Measurements from ENCODE around the gene GAGE10. TPM values are rescaled to one million over a fixed set of nuclear protein-coding genes. Genes with fewer than 3 reads are reported as not detected.

The GAGE10 gene
- total and polyA plus RNA-seq, 2 donors (not counting 1 experiment from before 2014, with no cell fraction given), result not detected

DNA sequence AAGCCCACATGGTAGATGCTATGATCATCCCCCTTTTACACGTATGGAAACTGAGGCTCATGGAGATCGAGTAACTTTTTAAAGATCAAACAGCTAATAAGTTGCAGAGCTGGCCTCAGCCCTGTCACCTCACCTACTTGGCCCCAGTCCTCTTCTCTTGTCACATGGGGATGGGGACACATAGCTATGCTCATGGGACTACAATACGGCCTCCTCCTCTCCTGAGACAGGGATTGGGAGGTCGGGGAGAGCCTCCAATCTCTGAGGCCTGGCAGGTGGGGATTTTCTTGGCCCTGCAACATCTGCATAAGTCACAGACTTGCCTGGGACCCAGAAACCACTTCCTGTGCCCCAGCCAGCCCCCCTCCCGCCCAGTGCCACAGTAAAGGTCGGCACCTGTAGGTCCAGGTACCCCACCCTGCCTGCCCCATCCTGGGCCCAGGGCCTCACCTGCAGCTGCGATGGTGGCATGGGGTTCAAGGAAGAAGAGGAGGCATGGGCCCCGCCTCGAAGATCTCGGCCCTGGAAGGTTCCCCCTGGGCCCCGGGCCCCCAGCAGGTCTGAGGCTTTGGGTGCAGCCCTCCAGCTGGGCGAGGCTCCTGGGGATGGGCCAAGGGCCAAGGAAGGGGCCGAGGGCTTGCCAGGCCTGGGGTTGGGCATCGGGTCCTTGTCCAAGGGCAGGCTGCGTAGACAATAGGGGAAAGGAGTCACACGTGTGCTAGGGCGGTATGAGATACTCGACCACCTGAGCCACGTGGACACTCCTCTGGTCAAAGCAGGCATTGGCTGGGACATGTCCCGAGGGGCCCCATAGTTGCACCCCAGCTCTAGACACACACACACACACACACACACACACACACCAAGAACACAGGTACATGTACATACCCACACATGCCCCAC lies 45.3 kb upstream of the GAGE10 start:
- CTCF ChIA-PET, result no interaction called here

DNA sequence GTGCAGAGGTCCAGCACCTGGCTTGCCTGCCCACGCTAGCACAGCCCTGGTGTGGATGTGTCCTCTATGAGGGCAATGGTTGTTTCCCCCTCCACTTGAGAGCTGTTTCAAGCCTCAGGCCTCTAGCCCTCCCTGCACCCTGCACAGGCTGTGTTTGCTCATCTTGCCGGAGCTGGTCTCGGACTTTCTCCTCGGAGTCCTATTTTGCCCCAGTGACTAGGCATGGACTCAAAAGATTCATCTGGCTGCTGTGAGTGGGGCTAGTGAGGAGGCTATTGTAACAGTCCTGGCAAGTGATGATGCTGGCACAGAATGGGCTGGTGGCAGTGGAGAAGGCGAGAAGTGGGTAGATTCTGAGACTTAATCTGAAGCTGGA lies 44.7 kb upstream of the GAGE10 start:
- 97% methylated on average over 4 of the region's 5 CpGs for WGBS (ENCODE audit: insufficient coverage)
- Histone ChIP-seq H3K9ac (ENCODE audit: low read length) (no peak overlapping the region), H3K36me3 (replicated peaks in 1 of 2; ENCODE audit: control extremely low read depth in 1 of 2, control insufficient read depth in 1 of 2, extremely low read depth in 1 of 2, insufficient read depth in 2 of 2, low read length in 1 of 2) (no peaks in the 10 kb centered on the region), H4K20me1 (ENCODE audit: control insufficient read depth, insufficient read depth, low read length, poor library complexity, severe bottlenecking) (no peaks in the 10 kb centered on the region), H3K27me3 (replicated peaks in 1 of 4; ENCODE audit: control extremely low read depth in 1 of 4, control insufficient read depth in 3 of 4, insufficient read depth in 4 of 4, low read length in 3 of 4) (no peaks in the 10 kb centered on the region), H3K27ac (ENCODE audit: low read length in 2 of 2) (no peak overlapping the region), H3K4me2 (replicated peaks; ENCODE audit: low read depth, low read length, poor library complexity, severe bottlenecking) (no peak overlapping the region), H3K4me3 (ENCODE audit: control extremely low read depth in 1 of 5, extremely low read depth in 1 of 5, insufficient read depth in 1 of 5, low read depth in 2 of 5, low read length in 4 of 5) (no peak overlapping the region), H2AFZ (ENCODE audit: insufficient read depth, low read depth, low read length, poor library complexity, severe bottlenecking) (no peak overlapping the region), H3K4me1 (ENCODE audit: control insufficient read depth in 2 of 2, insufficient read depth in 2 of 2, low read length in 2 of 2) (peaks cover 6 to 19% of the 10 kb centered on the region in 2 donors), H3K9me3 (ENCODE audit: control extremely low read depth in 1 of 3, control insufficient read depth in 2 of 3, insufficient read depth in 1 of 3, low read length in 2 of 3) (no peaks in the 10 kb centered on the region), H3K79me2 (ENCODE audit: control insufficient read depth, insufficient read depth, low read length) (no peaks in the 10 kb centered on the region)
- DNase-seq, result no peak
- Mint-ChIP-seq H3K4me1 (peaks cover 14% of the 10 kb centered on the region), H3K27me3 (peaks cover 5% of the 10 kb centered on the region), H3K4me3 (no peak overlapping the region), H3K9me3 (ENCODE audit: insufficient read depth) (no peaks in the 10 kb centered on the region), H3K27ac (no peak overlapping the region)
- CTCF ChIA-PET, result no interaction called here
- no peak for ATAC-seq (ENCODE audit: low read depth)
- POLR2A ChIA-PET, result no interaction called here
- TF ChIP-seq, protein P1, sequence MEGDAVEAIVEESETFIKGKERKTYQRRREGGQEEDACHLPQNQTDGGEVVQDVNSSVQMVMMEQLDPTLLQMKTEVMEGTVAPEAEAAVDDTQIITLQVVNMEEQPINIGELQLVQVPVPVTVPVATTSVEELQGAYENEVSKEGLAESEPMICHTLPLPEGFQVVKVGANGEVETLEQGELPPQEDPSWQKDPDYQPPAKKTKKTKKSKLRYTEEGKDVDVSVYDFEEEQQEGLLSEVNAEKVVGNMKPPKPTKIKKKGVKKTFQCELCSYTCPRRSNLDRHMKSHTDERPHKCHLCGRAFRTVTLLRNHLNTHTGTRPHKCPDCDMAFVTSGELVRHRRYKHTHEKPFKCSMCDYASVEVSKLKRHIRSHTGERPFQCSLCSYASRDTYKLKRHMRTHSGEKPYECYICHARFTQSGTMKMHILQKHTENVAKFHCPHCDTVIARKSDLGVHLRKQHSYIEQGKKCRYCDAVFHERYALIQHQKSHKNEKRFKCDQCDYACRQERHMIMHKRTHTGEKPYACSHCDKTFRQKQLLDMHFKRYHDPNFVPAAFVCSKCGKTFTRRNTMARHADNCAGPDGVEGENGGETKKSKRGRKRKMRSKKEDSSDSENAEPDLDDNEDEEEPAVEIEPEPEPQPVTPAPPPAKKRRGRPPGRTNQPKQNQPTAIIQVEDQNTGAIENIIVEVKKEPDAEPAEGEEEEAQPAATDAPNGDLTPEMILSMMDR (IDR thresholded peaks at IDR 0.05), result no peak
- TF ChIP-seq EZH2 (IDR thresholded peaks at IDR 0.05; ENCODE audit: borderline replicate concordance, insufficient read depth, low read depth, low read length, poor library complexity, severe bottlenecking), result no peak
- intact Hi-C loops (cut with micrococcal nuclease), result no loop called here

More for the DNA sequence above, 45.3 kb upstream of the GAGE10 start:
- Mint-ChIP-seq H3K4me1 (peaks cover 16% of the 10 kb centered on the region), H3K4me3 (no peak overlapping the region), H3K27ac (no peak overlapping the region), H3K9me3 (ENCODE audit: insufficient read depth) (no peaks in the 10 kb centered on the region), H3K27me3 (peaks cover 5% of the 10 kb centered on the region)
- TF ChIP-seq EZH2 (IDR thresholded peaks at IDR 0.05; ENCODE audit: borderline replicate concordance, insufficient read depth, low read depth, low read length, poor library complexity, severe bottlenecking), result no peak
- TF ChIP-seq, protein P1 (IDR thresholded peaks at IDR 0.05), result no peak
- intact Hi-C loops (cut with micrococcal nuclease), result no loop called here
- POLR2A ChIA-PET, result no interaction called here
- no peaks in the 10 kb centered on the region for H4K20me1 ChIP-seq (ENCODE audit: control insufficient read depth, insufficient read depth, low read length, poor library complexity, severe bottlenecking)
- H3K4me3 ChIP-seq (ENCODE audit: control extremely low read depth in 1 of 5, extremely low read depth in 1 of 5, insufficient read depth in 1 of 5, low read depth in 2 of 5, low read length in 4 of 5), result no peak overlapping the region
- ATAC-seq (ENCODE audit: low read depth) (no peak), DNase-seq (no peak)
- 66% methylated on average over 14 of the region's 20 CpGs for WGBS (ENCODE audit: insufficient coverage)
- H3K9ac ChIP-seq (ENCODE audit: low read length), result no peak overlapping the region
- H3K27me3 ChIP-seq (replicated peaks in 1 of 4; ENCODE audit: control extremely low read depth in 1 of 4, control insufficient read depth in 3 of 4, insufficient read depth in 4 of 4, low read length in 3 of 4), result no peaks in the 10 kb centered on the region
- no peak overlapping the region for H3K27ac ChIP-seq (ENCODE audit: low read length in 2 of 2)
- no peaks in the 10 kb centered on the region for H3K36me3 ChIP-seq (replicated peaks in 1 of 2; ENCODE audit: control extremely low read depth in 1 of 2, control insufficient read depth in 1 of 2, extremely low read depth in 1 of 2, insufficient read depth in 2 of 2, low read length in 1 of 2)
- no peak overlapping the region for H2AFZ ChIP-seq (ENCODE audit: insufficient read depth, low read depth, low read length, poor library complexity, severe bottlenecking)
- H3K9me3 ChIP-seq (ENCODE audit: control extremely low read depth in 1 of 3, control insufficient read depth in 2 of 3, insufficient read depth in 1 of 3, low read length in 2 of 3), result no peaks in the 10 kb centered on the region
- no peaks in the 10 kb centered on the region for H3K79me2 ChIP-seq (ENCODE audit: control insufficient read depth, insufficient read depth, low read length)
- peak overlapping the region; percentile 35 for H3K4me2 ChIP-seq (replicated peaks; ENCODE audit: low read depth, low read length, poor library complexity, severe bottlenecking)
- peaks cover 10 to 23% of the 10 kb centered on the region in 2 donors for H3K4me1 ChIP-seq (ENCODE audit: control insufficient read depth in 2 of 2, insufficient read depth in 2 of 2, low read length in 2 of 2)

Data from B cell (primary cell).